AG04450 (cell line): ENCODE measurements around the gene SRRM1. TPM values are rescaled to one million over a fixed set of nuclear protein-coding genes. Genes with fewer than 3 reads are reported as not detected.

Source experiments
- CTCF ChIA-PET: fragments of 300-600, 350-600 bp; formaldehyde crosslinking; extraction: SDS; loops from one replicate; lab custom pipeline; 2022; ENCODE audit warnings: antibody characterized with exemption, inconsistent platforms; lab: Charles Lee
- POLR2A ChIA-PET: fragments of 350-600 bp; formaldehyde crosslinking; extraction: SDS; loops from one replicate; lab custom pipeline; 2021; ENCODE audit warnings: antibody characterized with exemption, inconsistent platforms; lab: Yijun Ruan, JAX
- DNase-seq: peaks from one replicate; pipeline ENCODE4 v3.0.0-alpha.2; 2011; ENCODE audit warnings: low read depth, low spot score
- H3K27ac ChIP-seq: one replicate; pipeline ENCODE4 v1.5.1; 2012; ENCODE audit warnings: low read depth, low read length, control low read depth
- H3K27me3 ChIP-seq: one replicate; pipeline ENCODE4 v1.6.0; 2012; ENCODE audit warnings: low read length; ENCODE audit not compliant: control insufficient read depth, insufficient read depth
- H3K4me3 ChIP-seq: 2 replicates; pipeline ENCODE4 v1.5.1; 2011; ENCODE audit warnings: mild to moderate bottlenecking, low read depth, low read length, control low read depth
- H3K9me3 ChIP-seq: 2 replicates; pipeline ENCODE4 v1.5.1; 2012; ENCODE audit warnings: low read length; ENCODE audit not compliant: control insufficient read depth, insufficient read depth
- CTCF ChIP-seq: IDR thresholded peaks from 2 replicates; pipeline ENCODE4 v1.5.1; 2011; ENCODE audit warnings: low read depth, low read length, control low read depth, inconsistent platforms
- polyA plus RNA-seq: library from polyadenylated mRNA; depleted of rRNA; stranded (reverse); fragments of >200 nt; gene quantifications from 2 replicates; pipeline ENCODE4 v1.2.3, GENCODE V29; 2011

SRRM1 gene
- polyA plus RNA-seq, 1 experiment: 61.2 TPM

GRCh38 chr1:24641646-24642151, 1.4 kb upstream of the SRRM1 start:
- CTCF ChIA-PET: interaction anchor here (1.0 kb wide), 1 partner anchor 8 kb away, joined by 3 read pairs; no protein-coding TSS in a partner anchor
- Histone ChIP-seq H3K27ac (peak overlapping the region; percentile 100), H3K9me3 (no peaks in the 10 kb centered on the region), H3K27me3 (peaks cover 5% of the 10 kb centered on the region), H3K4me3 (peak overlapping the region; percentile 59)
- DNase-seq: no peak
- POLR2A ChIA-PET: interaction anchor here (0.8 to 1.2 kb wide), 2 partner anchors 41 to 225 kb away, joined by 3 to 6 read pairs; no protein-coding TSS in a partner anchor
- no peak for TF ChIP-seq CTCF

DNA sequence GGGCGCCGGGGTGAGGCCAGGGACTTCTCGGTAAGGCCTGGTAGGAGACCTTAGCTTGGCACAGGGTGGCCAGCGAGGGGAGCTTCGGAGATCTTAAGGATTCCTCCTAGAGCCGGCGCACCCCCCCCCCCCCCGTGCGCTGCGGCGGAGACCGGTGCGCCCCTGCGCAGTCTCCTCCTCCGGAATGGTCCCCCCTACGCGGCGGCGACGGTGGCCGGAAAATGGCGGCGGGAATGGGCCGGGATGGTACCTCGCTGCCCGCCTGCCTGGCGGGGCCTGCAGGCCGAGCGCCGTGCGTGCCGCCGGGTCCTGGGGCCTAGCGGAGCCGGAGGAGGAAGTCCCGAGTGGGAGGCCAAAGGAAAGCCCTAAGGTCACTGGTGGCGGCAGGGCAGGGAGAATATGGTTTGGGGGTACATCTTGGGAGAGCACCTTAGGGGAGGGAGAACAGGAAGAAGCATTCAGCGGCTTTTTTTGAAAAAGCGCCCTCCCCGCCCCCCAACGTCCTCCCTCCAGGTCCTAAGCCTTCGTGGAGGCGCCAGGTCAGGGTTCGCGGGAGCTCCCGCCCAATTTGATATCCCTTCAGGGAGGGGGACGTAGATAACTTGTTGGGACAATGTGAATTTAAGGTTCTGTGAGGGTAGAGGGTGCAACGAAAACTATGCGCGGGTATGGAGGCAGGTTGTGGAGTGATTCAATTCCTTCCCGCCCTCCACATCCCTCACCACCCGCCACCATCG, 429 bp downstream of the SRRM1 start:
- Histone ChIP-seq H3K27ac (no peak overlapping the region), H3K9me3 (no peaks in the 10 kb centered on the region), H3K4me3 (peak overlapping the region; percentile 89), H3K27me3 (no peaks in the 10 kb centered on the region)
- POLR2A ChIA-PET: interaction anchor here (0.6 to 0.7 kb wide), 2 partner anchors 61 to 208 kb away, joined by 5 to 10 read pairs; no protein-coding TSS in a partner anchor
- no peak for TF ChIP-seq CTCF
- DNase-seq: no peak
- CTCF ChIA-PET: interaction anchor here (0.5 to 1.7 kb wide), 2 partner anchors 191 to 561 kb away, joined by 3 to 5 read pairs; no protein-coding TSS in a partner anchor

DNA sequence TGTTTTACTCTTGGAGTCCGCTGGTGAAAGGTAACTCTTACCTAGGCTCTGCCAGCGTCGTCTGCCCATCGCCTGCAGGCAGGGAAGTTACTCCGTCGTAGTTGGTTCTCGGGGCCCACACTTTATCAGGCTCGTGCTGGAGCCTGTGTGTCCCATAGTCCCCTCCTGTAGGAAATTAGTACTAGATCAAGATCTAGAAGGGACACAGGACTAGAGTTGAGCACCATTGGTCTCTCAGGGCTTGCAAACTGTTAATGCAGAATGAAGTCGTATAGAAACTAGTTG, 940 bp downstream of the SRRM1 start:
- no peak for DNase-seq
- Histone ChIP-seq H3K4me3 (peak overlapping the region; percentile 89), H3K27me3 (no peaks in the 10 kb centered on the region), H3K27ac (no peak overlapping the region), H3K9me3 (no peaks in the 10 kb centered on the region)
- ChIA-PET POLR2A (no interaction called here), CTCF (interaction anchor here (0.5 to 1.7 kb wide), 2 partner anchors 191 to 560 kb away, joined by 3 to 5 read pairs; no protein-coding TSS in a partner anchor)
- TF ChIP-seq CTCF: no peak

GRCh38 chr1:24648919-24649318, 5.8 kb downstream of the SRRM1 start:
- no peak for DNase-seq
- POLR2A ChIA-PET: no interaction called here
- H3K4me3 ChIP-seq: no peak overlapping the region
- no peaks in the 10 kb centered on the region for H3K27me3 ChIP-seq
- no peak overlapping the region for H3K27ac ChIP-seq
- no peak for TF ChIP-seq CTCF
- no peaks in the 10 kb centered on the region for H3K9me3 ChIP-seq
- CTCF ChIA-PET: interaction anchor here (1.1 to 2.5 kb wide), 2 partner anchors 39 to 96 kb away, joined by 4 to 7 read pairs; partner anchors contain the start of gene CLIC4

DNA sequence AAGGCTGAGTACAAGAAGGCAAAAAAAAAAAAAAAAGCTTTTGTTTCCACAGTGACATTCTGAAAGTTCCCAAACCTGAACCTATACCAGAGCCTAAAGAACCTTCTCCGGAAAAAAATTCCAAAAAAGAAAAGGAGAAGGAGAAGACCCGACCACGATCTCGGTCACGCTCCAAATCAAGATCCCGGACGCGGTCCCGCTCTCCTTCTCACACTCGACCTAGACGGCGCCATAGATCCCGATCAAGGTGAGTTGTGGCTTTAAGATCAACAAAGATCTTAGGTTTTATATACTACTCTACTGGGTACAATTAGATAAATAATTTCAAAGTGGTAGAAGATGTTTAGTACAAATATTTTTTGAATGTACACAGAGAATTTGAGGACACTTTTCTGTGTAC, 9.3 kb downstream of the SRRM1 start:
- ChIA-PET CTCF (interaction anchor here (0.6 kb wide), 1 partner anchor 1612 kb away, joined by 4 read pairs; no protein-coding TSS in a partner anchor), POLR2A (interaction anchor here (0.5 kb wide), 1 partner anchor 13 kb away, joined by 3 read pairs; no protein-coding TSS in a partner anchor)
- H3K4me3 ChIP-seq: no peak overlapping the region
- no peak for TF ChIP-seq CTCF
- H3K27ac ChIP-seq: no peak overlapping the region
- no peaks in the 10 kb centered on the region for H3K9me3 ChIP-seq
- H3K27me3 ChIP-seq: no peaks in the 10 kb centered on the region
- no peak for DNase-seq
